H1 (cell line): Measurements from ENCODE around the gene TMEM163. TPM values are rescaled to one million over a fixed set of nuclear protein-coding genes. Genes with fewer than 3 reads are reported as not detected.

Experiments
- CTCF ChIA-PET: fragments of 300-600 bp; sonication (Branson Sonifier 250); formaldehyde crosslinking; loops from one replicate; lab custom pipeline; 2021; ENCODE audit not compliant: partially characterized antibody; lab: Charles Lee
- POLR2A ChIA-PET: fragments of 300-600 bp; sonication (Branson Sonifier 250); formaldehyde crosslinking; loops from one replicate; lab custom pipeline; 2021; ENCODE audit warnings: inconsistent platforms; ENCODE audit not compliant: partially characterized antibody; lab: Charles Lee
- DNase-seq, 2 experiments: peaks; one replicate each; pipeline versions ENCODE4 v3.0.0 to v3.0.0-alpha.2; 2010 to 2022; ENCODE audit warnings: low spot score in 2 of 2, low read depth in 1 of 2, mixed read lengths in 1 of 2
- FAIRE-seq: peaks from 2 replicates; lab custom pipeline; 2011; peaks lifted over from hg19 to GRCh38; lab: Jason Lieb, UNC
- H2AFZ ChIP-seq: 2 replicates; pipeline ENCODE4 v1.8.1; 2012; ENCODE audit warnings: low read length, inconsistent platforms
- H2AK5ac ChIP-seq: 2 replicates; pipeline ENCODE4 v1.6.1; 2013; ENCODE audit warnings: low read depth, low read length
- H2BK120ac ChIP-seq: replicated peaks from 2 replicates; pipeline ENCODE3; 2013; ENCODE audit warnings: low read depth, low read length, inconsistent platforms
- H2BK12ac ChIP-seq: 2 replicates; pipeline ENCODE4 v1.6.1; 2013; ENCODE audit warnings: low read depth, low read length
- H2BK15ac ChIP-seq: 2 replicates; pipeline ENCODE4 v1.6.1; 2013; ENCODE audit warnings: low read length
- H2BK20ac ChIP-seq: 2 replicates; pipeline ENCODE4 v1.6.1; 2013; ENCODE audit warnings: low read length
- H2BK5ac ChIP-seq: 2 replicates; pipeline ENCODE4 v1.6.1; 2013; ENCODE audit warnings: low read depth, low read length
- H3K14ac ChIP-seq: 2 replicates; pipeline ENCODE4 v1.6.1; 2013; ENCODE audit warnings: inconsistent platforms; ENCODE audit not compliant: insufficient read length
- H3K18ac ChIP-seq: 2 replicates; pipeline ENCODE4 v1.6.1; 2013; ENCODE audit warnings: low read length; ENCODE audit errors: extremely low read depth
- H3K23ac ChIP-seq: 2 replicates; pipeline ENCODE4 v1.6.1; 2013; ENCODE audit warnings: inconsistent platforms; ENCODE audit not compliant: insufficient read length
- H3K23me2 ChIP-seq: 2 replicates; pipeline ENCODE4 v1.6.1; 2013; ENCODE audit warnings: low read depth, low read length
- H3K27ac ChIP-seq: 2 replicates; pipeline ENCODE4 v1.6.1; 2011; ENCODE audit warnings: low read depth, low read length, inconsistent platforms
- H3K27me3 ChIP-seq, 4 experiments: replicated peaks in 1 of 4; 1 replicate in 1 of 4; 2 replicates in 3 of 4; pipeline versions ENCODE4 v1.6.1 to v1.8.1; 2011 to 2013; ENCODE audit warnings: low read length in 3 of 4, mild to moderate bottlenecking in 3 of 4, inconsistent platforms in 2 of 4, mixed read lengths in 2 of 4, moderate library complexity in 1 of 4; ENCODE audit not compliant: control insufficient read depth in 3 of 4, insufficient read depth in 3 of 4; ENCODE audit errors: extremely low read depth in 1 of 4
- H3K36me3 ChIP-seq, 4 experiments: 2 replicates each; pipeline versions ENCODE4 v1.6.1 to v1.8.1; 2011 to 2013; ENCODE audit warnings: mild to moderate bottlenecking in 4 of 4, low read length in 3 of 4, moderate library complexity in 2 of 4, control low read depth in 1 of 4, inconsistent platforms in 1 of 4; ENCODE audit not compliant: insufficient read depth in 4 of 4, control insufficient read depth in 2 of 4
- H3K4ac ChIP-seq: replicated peaks from 2 replicates; pipeline ENCODE3; 2013; ENCODE audit warnings: low read length, low read depth, mixed read lengths, inconsistent platforms; ENCODE audit not compliant: insufficient read length
- H3K4me1 ChIP-seq, 4 experiments: replicated peaks in 1 of 4; 1 replicate in 1 of 4; 2 replicates in 3 of 4; pipeline versions ENCODE4 v1.6.1 to v1.8.1; 2011 to 2013; ENCODE audit warnings: low read length in 3 of 4, inconsistent platforms in 2 of 4, mixed read lengths in 1 of 4; ENCODE audit not compliant: insufficient read depth in 4 of 4, control insufficient read depth in 3 of 4
- H3K4me2 ChIP-seq, 2 experiments: 2 replicates each; pipeline versions ENCODE4 v1.6.1 to v1.8.1; 2011 to 2013; ENCODE audit warnings: low read depth in 2 of 2, low read length in 2 of 2, control low read depth in 1 of 2, inconsistent platforms in 1 of 2, mild to moderate bottlenecking in 1 of 2; ENCODE audit not compliant: insufficient read depth in 1 of 2
- H3K4me3 ChIP-seq, 4 experiments: fragments of 200-600, 300-600 bp in 1 of 4; sonication (generic), shearing (Covaris generic), sonication (Bioruptor Twin) in 1 of 4; 2 replicates each; pipeline versions ENCODE4 v1.5.1 to v1.8.1; 2011 to 2016; ENCODE audit warnings: low read length in 4 of 4, low read depth in 3 of 4, control low read depth in 2 of 4, inconsistent platforms in 2 of 4, mild to moderate bottlenecking in 2 of 4, mixed read lengths in 1 of 4, moderate library complexity in 1 of 4; ENCODE audit not compliant: insufficient read depth in 2 of 4; ENCODE audit errors: extremely low read depth in 1 of 4
- H3K56ac ChIP-seq: replicated peaks from 2 replicates; pipeline ENCODE3; 2013; ENCODE audit warnings: low read depth, mild to moderate bottlenecking, mixed read lengths, low read length, inconsistent platforms; ENCODE audit not compliant: insufficient read length
- H3K79me1 ChIP-seq: 2 replicates; pipeline ENCODE4 v1.6.1; 2013; ENCODE audit warnings: low read depth, low read length, control low read depth
- H3K79me2 ChIP-seq, 2 experiments: 2 replicates each; pipeline versions ENCODE4 v1.6.1 to v1.8.1; 2012 to 2013; ENCODE audit warnings: low read length in 2 of 2, mild to moderate bottlenecking in 2 of 2, inconsistent platforms in 1 of 2; ENCODE audit not compliant: insufficient read depth in 2 of 2, control insufficient read depth in 1 of 2
- H3K9ac ChIP-seq, 4 experiments: replicated peaks in 1 of 4; 1 replicate in 1 of 4; 2 replicates in 3 of 4; pipeline versions ENCODE4 v1.6.1 to v1.8.1; 2011 to 2013; ENCODE audit warnings: low read depth in 3 of 4, low read length in 3 of 4, control low read depth in 2 of 4, mild to moderate bottlenecking in 2 of 4, moderate library complexity in 2 of 4, inconsistent platforms in 1 of 4; ENCODE audit errors: extremely low read depth in 1 of 4
- H3K9me3 ChIP-seq, 2 experiments: 2 replicates each; pipeline versions ENCODE4 v1.6.1 to v1.8.1; 2012 to 2013; ENCODE audit warnings: mild to moderate bottlenecking in 2 of 2, moderate library complexity in 2 of 2, control low read depth in 1 of 2, inconsistent platforms in 1 of 2, low read depth in 1 of 2, low read length in 1 of 2, mixed read lengths in 1 of 2; ENCODE audit not compliant: insufficient read depth in 2 of 2
- H4K20me1 ChIP-seq, 2 experiments: replicated peaks in 1 of 2; 2 replicates each; pipeline versions ENCODE3 to v1.8.1; 2011 to 2013; ENCODE audit warnings: inconsistent platforms in 2 of 2, low read length in 2 of 2, mild to moderate bottlenecking in 1 of 2; ENCODE audit not compliant: insufficient read depth in 2 of 2, control insufficient read depth in 1 of 2
- H4K5ac ChIP-seq: 2 replicates; pipeline ENCODE4 v1.6.1; 2013; ENCODE audit warnings: low read length, low read depth, mixed read lengths, inconsistent platforms; ENCODE audit not compliant: insufficient read length
- H4K8ac ChIP-seq: 2 replicates; pipeline ENCODE4 v1.8.0; 2013; ENCODE audit warnings: mild to moderate bottlenecking, moderate library complexity, low read length, inconsistent platforms; ENCODE audit not compliant: insufficient read depth; ENCODE audit errors: extremely low read depth
- H4K91ac ChIP-seq: replicated peaks from 2 replicates; pipeline ENCODE3; 2013; ENCODE audit warnings: low read length, mixed read lengths, inconsistent platforms; ENCODE audit not compliant: insufficient read length
- BACH1 ChIP-seq: IDR thresholded peaks from 2 replicates; pipeline ENCODE4 v1.6.1; 2012; ENCODE audit warnings: low read length, improper control_type of control experiment
- EGR1 ChIP-seq: IDR thresholded peaks from 2 replicates; pipeline ENCODE4 v1.6.1; 2011; ENCODE audit warnings: low read depth, low read length, borderline replicate concordance
- JUND ChIP-seq: IDR thresholded peaks from 2 replicates; pipeline ENCODE4 v1.6.1; 2011; ENCODE audit warnings: mild to moderate bottlenecking, improper control_type of control experiment, low read length
- POLR2A ChIP-seq, 2 experiments: IDR thresholded peaks; 1 replicate in 1 of 2; 2 replicates in 1 of 2; pipeline ENCODE4 v1.6.1; 2011; ENCODE audit warnings: low read depth in 2 of 2, low read length in 2 of 2, mild to moderate bottlenecking in 2 of 2; ENCODE audit errors: control extremely low read depth in 1 of 2
- SRF ChIP-seq: IDR thresholded peaks from 2 replicates; pipeline ENCODE4 v1.6.1; 2011; ENCODE audit warnings: mild to moderate bottlenecking, low read depth, low read length, moderate library complexity
- SUZ12 ChIP-seq: fragments of 200-600 bp; sonication (generic); IDR thresholded peaks from 2 replicates; pipeline ENCODE4 v1.6.1; 2012; ENCODE audit warnings: mild to moderate bottlenecking, inconsistent platforms, low read length, moderate library complexity, mixed read lengths
- TEAD4 ChIP-seq: IDR thresholded peaks from 2 replicates; pipeline ENCODE4 v1.6.1; 2012; ENCODE audit warnings: low read depth, low read length, inconsistent platforms, mixed read lengths
- WGBS, 2 experiments: shearing (Covaris generic) in 1 of 2; methylation state at CpG; one replicate each; pipeline versions ENCODE4 v1.1.6 to v1.1.7; 2013 to 2015; ENCODE audit warnings: low lambda C conversion rate in 2 of 2, mixed read lengths in 2 of 2, inconsistent platforms in 1 of 2, low coverage in 1 of 2, missing lambda C conversion rate in 1 of 2; ENCODE audit not compliant: insufficient replicate concordance in 2 of 2, insufficient coverage in 1 of 2, insufficient read length in 1 of 2; ENCODE audit errors: extremely low coverage in 1 of 2, missing lambda C conversion rate in 1 of 2; 5-methylcytosine and 5-hydroxymethylcytosine counted together
- polyA plus RNA-seq, 7 experiments: library from polyadenylated mRNA; depleted of rRNA in 3 of 7; stranded (reverse) in 5 of 7; unstranded in 2 of 7; fragments of >200 nt in 5 of 7; fragments of 200-250 nt in 2 of 7; gene quantifications; 1 replicate in 5 of 7; 2 replicates in 1 of 7; 4 replicates in 1 of 7; pipeline versions ENCODE4 v1.2.1 to v1.2.3, GENCODE V29; 2011 to 2013; ENCODE audit warnings: missing spikeins in 2 of 7, mixed read lengths in 2 of 7
- total RNA-seq: library from RNA; stranded (reverse); fragmentation: NEBNext Ultra II Directional; extraction: Animal tissue kit (Norgen Biotek cat#: 25700); gene quantifications from 2 replicates; pipeline ENCODE4 v1.2.1, GENCODE V29; 2021

TMEM163 gene
- total and polyA plus RNA-seq, 2 of the 8 experiments (the other 6 are each of a cell fraction or from before 2014, with no cell fraction given) = 2.8 to 3.2 TPM

DNA sequence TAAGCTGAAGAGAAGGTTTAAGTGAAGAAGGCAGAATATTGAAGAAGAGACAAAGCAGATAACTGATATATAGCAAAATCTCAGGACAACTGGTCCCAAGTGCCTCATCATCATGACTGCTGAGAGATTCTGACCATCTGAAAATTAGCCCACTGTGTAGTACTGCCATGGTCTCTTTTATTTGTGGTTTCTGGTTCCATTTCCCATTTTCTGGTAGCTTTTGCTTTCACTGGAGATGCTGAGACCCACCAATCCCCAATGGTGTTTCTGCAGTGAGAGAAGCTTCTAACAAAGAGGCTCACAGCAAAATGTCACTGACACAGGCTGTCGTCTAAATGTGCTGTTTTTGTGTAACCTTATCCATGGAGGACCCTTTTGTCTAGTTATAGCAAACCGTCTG is 79.5 kb downstream of the TMEM163 start:
- no peak overlapping the region for H3K14ac ChIP-seq
- H3K27ac ChIP-seq = no peak overlapping the region
- FAIRE-seq (no peak), DNase-seq (no peak)
- WGBS, 2 experiments = 87% methylated on average over 2 of the region's 2 CpGs; no CpG with 5 or more reads in 1 of the 2 experiments
- H3K79me2 ChIP-seq = no peaks in the 10 kb centered on the region
- H2BK20ac ChIP-seq = no peak overlapping the region
- ChIA-PET POLR2A (interaction anchor here (1.0 kb wide), 1 partner anchor 20 kb away, joined by 3 read pairs; no protein-coding TSS in a partner anchor), CTCF (no interaction called here)
- H3K4me3 ChIP-seq = no peak overlapping the region
- no peaks in the 10 kb centered on the region for H3K4me1 ChIP-seq
- H3K9me3 ChIP-seq = no peaks in the 10 kb centered on the region
- H3K23me2 ChIP-seq = no peaks in the 10 kb centered on the region
- no peak overlapping the region for H3K56ac ChIP-seq
- H2AFZ ChIP-seq = no peak overlapping the region
- H2BK120ac ChIP-seq = no peak overlapping the region
- TF ChIP-seq EGR1 (no peak), BACH1 (no peak), SRF (no peak), JUND (no peak), SUZ12 (no peak), POLR2A (IDR thresholded peaks at IDR 0.05; ENCODE audit: control extremely low read depth in 1 of 2, low read depth in 2 of 2, low read length in 2 of 2) (no peak), TEAD4 (no peak)
- H4K91ac ChIP-seq = no peak overlapping the region
- H3K18ac ChIP-seq = no peak overlapping the region
- H2BK5ac ChIP-seq = no peak overlapping the region
- no peak overlapping the region for H2BK15ac ChIP-seq
- H3K36me3 ChIP-seq = no peaks in the 10 kb centered on the region
- no peak overlapping the region for H4K8ac ChIP-seq
- no peaks in the 10 kb centered on the region for H3K79me1 ChIP-seq
- no peak overlapping the region for H3K9ac ChIP-seq
- H4K5ac ChIP-seq = no peak overlapping the region
- H3K4me2 ChIP-seq = no peak overlapping the region
- H4K20me1 ChIP-seq = no peaks in the 10 kb centered on the region
- H3K23ac ChIP-seq = no peak overlapping the region
- H3K27me3 ChIP-seq = no peaks in the 10 kb centered on the region
- no peak overlapping the region for H3K4ac ChIP-seq
- H2AK5ac ChIP-seq = no peak overlapping the region
- H2BK12ac ChIP-seq = no peak overlapping the region
